DMS114 treated with DMSO at 0.1 percent for 48 hours (cell line): ENCODE results near the gene TSPAN9.

ENCODE experiments used
- DNase-seq: peaks from one replicate; lab custom pipeline; 2025; ENCODE audit not compliant: unreplicated experiment; lab: John Stamatoyannopoulos, UW

Gene TSPAN9

DNA sequence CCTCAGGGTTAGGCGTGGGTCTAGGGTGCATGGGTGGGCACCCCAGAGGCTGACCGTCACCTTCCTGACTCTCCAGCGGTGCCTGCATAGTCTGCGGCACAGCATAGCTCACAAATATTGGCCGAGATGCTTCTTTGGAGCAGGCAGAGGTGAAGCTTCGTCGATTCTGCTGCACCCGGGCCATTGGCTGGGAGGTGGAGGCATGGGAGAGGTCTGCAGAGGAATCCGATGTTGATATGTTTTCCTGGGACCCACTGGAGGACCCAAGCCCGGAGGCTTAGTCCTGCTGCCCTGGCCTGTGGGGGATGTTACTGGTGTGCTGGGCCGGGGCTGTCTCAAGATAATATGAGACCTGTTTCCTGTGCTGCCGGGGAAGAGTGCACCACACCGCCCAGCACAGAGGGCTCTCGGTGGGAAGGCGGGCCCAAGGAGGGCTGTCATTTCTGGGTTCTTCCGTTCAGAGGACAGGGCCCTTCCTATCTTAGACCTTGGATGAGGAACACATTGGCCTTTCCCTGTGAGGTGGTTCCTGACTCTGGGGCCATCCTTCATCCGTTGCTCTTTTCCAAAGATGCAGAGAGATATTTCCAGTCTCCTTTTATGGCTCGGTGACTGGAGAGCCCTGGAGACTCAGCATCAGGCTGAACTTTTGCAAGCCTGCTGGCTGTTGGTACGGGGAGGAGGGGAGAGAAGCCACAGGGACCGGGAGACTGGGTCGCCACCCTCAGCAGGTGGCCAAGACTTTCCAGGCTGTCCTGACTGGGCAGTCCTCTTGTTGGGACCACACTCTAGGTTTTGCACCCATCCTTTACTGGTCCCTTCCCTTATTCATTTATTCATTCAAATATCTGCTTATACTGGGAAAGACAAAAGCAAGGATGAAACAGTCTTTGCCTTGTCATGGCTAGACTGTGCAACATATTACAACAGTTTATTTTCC lies 143.5 kb downstream of the TSPAN9 start:
- no peak for DNase-seq

GRCh38 chr12:3222306-3222705 lies 145.1 kb downstream of the TSPAN9 start:
- no peak for DNase-seq

GRCh38 chr12:3222979-3223378 lies 145.8 kb downstream of the TSPAN9 start:
- DNase-seq: no peak

GRCh38 chr12:3223601-3224529 lies 146.7 kb downstream of the TSPAN9 start:
- DNase-seq: no peak

- no peak for DNase-seq
Measured at GRCh38 chr12:3224530-3224903, 147.3 kb downstream of the TSPAN9 start.

DNA sequence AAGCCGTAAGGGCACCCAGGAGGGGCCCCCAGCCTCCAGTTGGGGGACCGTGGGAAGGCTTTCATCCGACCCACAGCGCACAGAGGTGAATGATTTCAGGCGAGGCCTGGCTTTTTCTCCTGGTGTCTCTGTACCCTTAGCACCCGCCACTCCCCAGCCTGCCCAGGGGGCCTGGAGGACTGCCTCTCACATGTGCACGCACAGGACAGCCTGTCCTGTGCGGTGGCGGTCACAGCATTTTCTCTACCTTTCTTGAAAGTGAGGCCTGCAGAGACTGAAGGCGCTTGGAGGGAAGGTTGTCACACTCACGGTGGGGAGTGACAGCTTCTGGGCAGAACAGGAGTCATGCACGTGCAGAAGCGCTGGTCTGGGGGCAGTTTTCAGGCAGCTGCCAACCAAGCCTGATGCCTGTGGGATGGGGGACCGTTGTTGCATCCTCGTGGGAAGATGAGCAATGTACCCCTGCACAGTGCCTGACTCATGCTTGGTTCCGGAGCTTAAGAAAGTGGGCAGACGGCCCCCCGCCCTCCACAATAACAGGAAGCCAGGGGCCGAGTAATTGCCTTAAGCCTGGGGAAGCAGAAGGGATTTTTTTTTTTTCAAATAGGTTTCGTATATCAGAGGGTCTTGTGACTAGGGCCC lies 148.1 kb downstream of the TSPAN9 start:
- no peak for DNase-seq

- DNase-seq: no peak
Measured at GRCh38 chr12:3225796-3226180, 148.6 kb downstream of the TSPAN9 start.

GRCh38 chr12:3226264-3226663 lies 149.1 kb downstream of the TSPAN9 start:
- DNase-seq: no peak

DNA sequence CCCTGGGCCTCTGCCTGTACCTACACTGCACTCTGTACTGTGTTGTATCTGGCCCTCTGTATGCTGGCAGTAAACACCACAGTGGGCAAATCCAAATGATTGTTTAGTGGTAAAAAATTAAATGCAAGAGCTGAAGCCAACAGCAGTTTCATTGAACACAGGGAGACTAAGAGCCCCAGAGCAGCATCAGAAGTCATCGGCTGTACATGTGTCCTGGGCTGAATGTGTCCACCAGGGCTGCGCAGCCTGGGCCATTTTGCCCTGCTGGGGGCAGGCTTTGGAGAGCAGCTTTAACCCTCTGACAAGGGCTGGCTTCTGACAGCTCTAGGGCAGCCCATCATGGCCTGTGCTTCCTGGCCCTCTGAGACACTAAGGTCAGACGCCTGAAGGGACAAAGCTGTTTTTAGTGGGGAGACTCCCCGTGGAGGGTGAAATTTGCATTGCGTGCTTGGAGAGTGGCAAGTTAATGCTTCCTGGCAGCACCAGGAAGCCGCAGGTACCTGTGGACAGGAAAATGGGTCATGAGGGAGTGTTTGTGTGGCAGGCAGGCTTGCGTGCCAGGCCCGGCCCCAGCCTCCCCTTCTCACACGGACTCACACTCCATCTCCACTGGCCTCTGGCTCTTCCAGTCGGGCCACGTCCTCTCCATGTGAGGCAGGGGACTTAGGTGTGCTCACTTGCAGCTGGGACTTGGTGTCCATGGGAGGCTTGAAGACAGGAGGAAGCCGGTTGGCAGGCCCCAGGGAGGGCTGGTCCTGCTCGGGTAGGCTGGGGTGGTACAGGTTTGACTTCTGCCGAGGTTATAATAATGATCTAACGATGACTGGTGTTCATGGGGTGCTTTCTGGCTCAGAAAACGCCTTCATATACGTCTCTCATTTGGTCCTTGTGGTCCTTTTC lies 150.1 kb downstream of the TSPAN9 start:
- DNase-seq: no peak

DNA sequence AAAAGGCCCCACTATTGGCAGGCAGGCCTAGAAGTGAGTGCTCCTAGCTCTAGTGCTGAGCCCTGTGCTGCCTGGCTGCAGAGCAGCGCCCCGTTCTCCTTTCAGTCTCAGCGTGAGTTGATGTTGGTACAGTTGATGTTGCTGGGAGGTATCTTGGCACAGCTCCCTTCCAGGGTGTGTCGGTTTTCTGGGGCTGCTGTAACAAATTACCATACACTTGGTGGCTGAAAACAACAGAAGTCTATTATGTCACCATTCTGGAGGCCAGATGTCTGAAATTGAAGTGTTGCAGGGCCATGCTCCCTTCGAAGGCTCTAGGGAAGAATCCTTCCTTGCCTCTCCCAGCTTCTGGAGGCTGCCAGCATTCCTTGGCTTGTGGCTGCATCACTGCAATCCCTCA lies 151.4 kb downstream of the TSPAN9 start:
- no peak for DNase-seq

DNA sequence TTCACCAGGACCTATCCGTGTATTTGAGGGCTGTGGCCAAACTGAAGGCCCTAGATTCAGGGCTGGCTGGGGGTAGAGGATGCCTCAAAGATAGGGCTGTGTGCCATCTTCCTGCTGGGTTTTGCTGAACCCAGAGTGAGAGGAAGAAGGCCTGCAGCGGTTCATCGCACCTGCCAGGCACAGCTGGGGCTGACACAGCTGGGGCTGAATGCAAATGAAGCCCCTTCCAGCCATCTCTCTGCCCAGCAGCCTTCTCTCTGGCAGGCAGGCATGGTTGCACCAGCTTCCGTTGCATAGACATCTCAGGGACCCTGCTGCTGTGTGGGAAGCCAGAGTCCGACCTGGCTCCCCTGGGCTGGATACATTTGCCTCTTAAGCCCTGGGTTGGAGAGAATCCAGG lies 152.4 kb downstream of the TSPAN9 start:
- no peak for DNase-seq

DNA sequence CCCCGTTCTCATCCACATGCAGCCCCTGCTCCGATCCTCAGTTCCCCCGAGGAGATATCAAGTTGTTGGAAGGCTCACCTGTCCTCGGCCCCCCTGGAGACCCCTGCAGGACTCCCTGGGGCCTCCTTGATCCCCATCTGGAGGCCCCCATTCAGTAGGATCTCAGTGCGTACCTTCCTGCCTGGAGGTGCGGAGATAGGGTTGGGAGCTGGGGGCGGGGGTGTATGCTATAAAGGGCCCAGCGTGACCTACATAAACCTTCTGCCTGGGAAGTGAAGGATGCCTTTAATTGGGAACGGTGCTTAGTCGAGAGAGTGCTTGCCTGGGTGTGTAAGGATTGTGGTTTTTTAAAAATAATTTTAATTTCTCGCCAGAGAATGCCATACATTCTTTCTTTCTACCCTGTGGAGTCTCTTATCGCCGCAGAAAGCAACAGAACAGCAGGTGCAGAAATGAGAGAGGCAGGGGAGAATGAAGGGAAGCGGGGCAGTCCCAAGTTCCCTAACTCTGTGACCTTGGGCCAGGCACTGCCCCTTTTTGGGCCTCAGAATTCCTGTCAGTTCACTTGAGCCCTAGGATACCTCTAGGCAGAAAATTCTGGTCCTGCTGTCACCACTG lies 153.7 kb downstream of the TSPAN9 start:
- DNase-seq: no peak

GRCh38 chr12:3231399-3231876 lies 154.3 kb downstream of the TSPAN9 start:
- no peak for DNase-seq

DNA sequence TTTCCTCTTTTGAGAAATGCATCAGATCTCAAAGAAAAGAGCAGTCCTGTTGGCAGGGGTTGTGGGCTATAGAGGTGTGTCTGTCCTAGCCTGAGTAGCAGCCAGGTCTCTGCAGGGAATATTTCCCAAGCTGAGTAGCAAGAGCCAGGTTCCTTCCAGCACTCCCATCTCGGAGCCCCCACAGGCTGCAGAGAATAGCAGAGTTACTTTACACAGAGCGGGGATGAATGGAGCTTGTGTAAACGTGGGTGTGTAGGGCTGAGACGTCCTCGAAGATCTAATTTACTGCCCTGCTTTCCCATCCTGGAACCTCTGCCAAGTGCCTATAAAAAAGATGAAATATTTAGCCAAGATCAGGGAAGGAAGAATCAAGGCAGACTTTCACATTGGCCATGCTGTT lies 156.6 kb downstream of the TSPAN9 start:
- DNase-seq: no peak

DNA sequence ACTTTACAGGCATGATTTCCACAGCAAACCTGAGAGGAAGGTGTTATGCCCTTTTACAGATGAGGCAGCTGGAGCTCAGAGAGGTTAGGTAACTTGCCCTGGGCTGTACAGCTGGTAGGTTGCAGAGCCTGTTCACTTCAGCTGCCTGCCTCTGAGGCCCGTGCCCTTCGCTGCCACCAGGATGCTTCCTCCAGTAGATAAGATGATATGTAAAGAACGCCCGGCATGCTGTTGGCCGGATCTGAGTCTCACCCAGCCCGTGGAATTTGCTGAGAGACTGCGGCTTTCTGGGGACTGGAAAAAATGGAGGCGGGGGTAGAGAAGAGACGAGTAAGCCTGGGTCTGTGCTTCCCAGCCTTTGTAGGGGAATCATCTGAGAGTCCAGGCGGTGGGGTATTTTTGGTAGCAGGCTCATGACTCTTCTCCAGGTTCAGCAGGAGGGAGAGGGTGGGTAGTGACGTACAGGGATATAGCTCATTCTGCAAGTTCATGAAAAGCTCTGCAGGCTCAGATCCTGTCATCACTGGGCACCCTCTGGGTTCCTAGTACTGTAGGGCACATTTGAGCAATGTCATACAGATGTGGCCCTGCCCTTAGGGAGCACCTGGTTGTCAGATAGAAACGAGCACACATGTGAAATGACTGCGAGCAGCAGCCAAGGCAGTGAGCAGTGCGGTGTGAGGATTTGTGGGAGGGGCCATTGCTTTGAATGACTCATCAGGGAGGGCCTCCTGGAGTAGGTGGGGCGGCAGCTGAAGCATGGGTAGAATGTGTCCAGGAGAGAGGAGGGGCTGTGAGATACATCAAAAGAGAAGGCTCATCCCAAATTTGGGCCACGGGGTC lies 159.4 kb downstream of the TSPAN9 start:
- no peak for DNase-seq

GRCh38 chr12:3238196-3238595 lies 161.0 kb downstream of the TSPAN9 start:
- DNase-seq: no peak

GRCh38 chr12:3241621-3242020 lies 164.4 kb downstream of the TSPAN9 start:
- DNase-seq: no peak

GRCh38 chr12:3242199-3242863 lies 165.2 kb downstream of the TSPAN9 start:
- no peak for DNase-seq
